Kidney epithelial cell (primary cell): ENCODE measurements around the gene MAPT. TPM values are rescaled to one million over a fixed set of nuclear protein-coding genes. Genes with fewer than 3 reads are reported as not detected.

Source experiments
- DNase-seq: peaks from one replicate; pipeline ENCODE4 v3.0.0-alpha.2; 2010; ENCODE audit warnings: low read depth
- H3K27me3 ChIP-seq: 2 replicates; pipeline ENCODE4 v1.6.0; 2011; ENCODE audit warnings: low read length; ENCODE audit not compliant: control insufficient read depth, insufficient read depth
- H3K36me3 ChIP-seq: 2 replicates; pipeline ENCODE4 v1.5.1; 2011; ENCODE audit warnings: low read length; ENCODE audit not compliant: control insufficient read depth, insufficient read depth
- H3K4me3 ChIP-seq: 2 replicates; pipeline ENCODE4 v1.5.1; 2011; ENCODE audit warnings: low read depth, mild to moderate bottlenecking, control low read depth, low read length
- total RNA-seq: library from RNA; depleted of rRNA; stranded (reverse); fragments of >200 nt; gene quantifications from 2 replicates; pipeline ENCODE4 v1.2.3, GENCODE V29; 2015
- TF ChIP-seq, protein P1 (sequence below): IDR thresholded peaks from 2 replicates; pipeline ENCODE4 v1.5.1; 2011; ENCODE audit warnings: mild to moderate bottlenecking, moderate library complexity, low read length, control low read depth, inconsistent platforms; ENCODE audit not compliant: insufficient read depth, poor library complexity, severe bottlenecking

MAPT gene
- total RNA-seq, 1 donor from 2014 or later: 0.25 TPM

DNA sequence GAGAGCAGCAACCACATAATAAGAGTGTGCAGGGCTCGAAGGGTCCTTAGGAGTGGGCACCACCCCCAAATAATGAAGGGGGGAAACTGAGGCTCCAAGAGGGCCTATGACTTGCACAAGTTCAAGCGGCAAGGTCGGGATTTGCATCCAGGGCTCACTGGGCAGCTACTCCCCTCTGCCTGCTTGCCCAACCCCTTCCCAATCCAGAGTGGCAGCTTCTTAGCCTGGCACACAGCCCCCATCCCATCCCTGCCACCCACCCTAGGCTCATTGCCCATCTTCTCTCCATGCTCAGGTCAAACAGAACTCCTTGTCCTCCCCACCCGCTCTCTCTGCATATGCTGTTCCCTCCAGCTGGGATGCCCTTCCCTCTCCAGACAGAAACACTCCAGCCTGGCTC, 47.3 kb upstream of the MAPT start:
- Histone ChIP-seq H3K27me3 (peaks cover 15% of the 10 kb centered on the region), H3K4me3 (no peak overlapping the region), H3K36me3 (no peaks in the 10 kb centered on the region)
- TF ChIP-seq, protein P1, sequence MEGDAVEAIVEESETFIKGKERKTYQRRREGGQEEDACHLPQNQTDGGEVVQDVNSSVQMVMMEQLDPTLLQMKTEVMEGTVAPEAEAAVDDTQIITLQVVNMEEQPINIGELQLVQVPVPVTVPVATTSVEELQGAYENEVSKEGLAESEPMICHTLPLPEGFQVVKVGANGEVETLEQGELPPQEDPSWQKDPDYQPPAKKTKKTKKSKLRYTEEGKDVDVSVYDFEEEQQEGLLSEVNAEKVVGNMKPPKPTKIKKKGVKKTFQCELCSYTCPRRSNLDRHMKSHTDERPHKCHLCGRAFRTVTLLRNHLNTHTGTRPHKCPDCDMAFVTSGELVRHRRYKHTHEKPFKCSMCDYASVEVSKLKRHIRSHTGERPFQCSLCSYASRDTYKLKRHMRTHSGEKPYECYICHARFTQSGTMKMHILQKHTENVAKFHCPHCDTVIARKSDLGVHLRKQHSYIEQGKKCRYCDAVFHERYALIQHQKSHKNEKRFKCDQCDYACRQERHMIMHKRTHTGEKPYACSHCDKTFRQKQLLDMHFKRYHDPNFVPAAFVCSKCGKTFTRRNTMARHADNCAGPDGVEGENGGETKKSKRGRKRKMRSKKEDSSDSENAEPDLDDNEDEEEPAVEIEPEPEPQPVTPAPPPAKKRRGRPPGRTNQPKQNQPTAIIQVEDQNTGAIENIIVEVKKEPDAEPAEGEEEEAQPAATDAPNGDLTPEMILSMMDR: no peak
- no peak for DNase-seq

DNA sequence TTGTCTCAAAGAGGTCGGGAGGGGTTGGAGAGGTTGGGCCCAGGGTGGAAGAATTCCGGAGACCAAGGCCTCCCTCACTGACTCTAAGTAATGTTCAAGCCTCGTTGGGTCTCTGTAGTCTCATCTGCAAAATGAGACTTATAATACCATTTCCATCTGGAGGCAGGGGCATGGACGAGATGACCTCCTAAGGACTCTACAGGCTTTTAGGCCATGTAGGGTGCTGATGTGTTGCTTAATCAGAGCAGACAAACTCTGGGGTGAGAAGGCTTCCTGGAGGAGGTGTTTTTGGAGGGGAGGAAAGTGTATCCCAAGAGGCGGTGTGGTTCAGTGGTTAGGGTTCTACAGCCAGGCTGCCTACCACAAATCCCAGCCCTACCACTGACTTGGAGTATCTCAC, 46.6 kb upstream of the MAPT start:
- TF ChIP-seq, protein P1: no peak
- Histone ChIP-seq H3K36me3 (no peaks in the 10 kb centered on the region), H3K27me3 (peaks cover 15% of the 10 kb centered on the region), H3K4me3 (no peak overlapping the region)
- DNase-seq: no peak

DNA sequence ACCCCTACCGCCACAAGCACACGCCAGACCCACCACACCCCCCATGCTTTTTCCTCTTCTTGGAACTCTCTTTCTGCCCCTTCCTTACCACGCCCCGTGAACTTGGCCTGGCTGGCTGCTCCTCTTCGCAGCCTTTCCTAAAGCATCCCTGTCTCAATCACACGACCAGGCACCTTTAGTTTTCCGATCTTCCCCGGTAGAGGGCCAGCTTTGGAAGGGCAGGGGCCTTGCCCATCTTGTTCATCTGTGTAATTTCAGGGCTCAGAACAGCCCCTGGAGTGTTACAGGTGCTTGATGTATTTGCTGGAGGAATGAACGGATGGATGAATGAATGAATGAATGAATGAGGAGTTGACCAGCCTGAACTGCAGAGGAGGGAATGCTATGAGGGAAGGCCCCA, 45.9 kb upstream of the MAPT start:
- Histone ChIP-seq H3K36me3 (no peaks in the 10 kb centered on the region), H3K27me3 (peaks cover 17% of the 10 kb centered on the region), H3K4me3 (no peak overlapping the region)
- DNase-seq: no peak
- TF ChIP-seq, protein P1: no peak

DNA sequence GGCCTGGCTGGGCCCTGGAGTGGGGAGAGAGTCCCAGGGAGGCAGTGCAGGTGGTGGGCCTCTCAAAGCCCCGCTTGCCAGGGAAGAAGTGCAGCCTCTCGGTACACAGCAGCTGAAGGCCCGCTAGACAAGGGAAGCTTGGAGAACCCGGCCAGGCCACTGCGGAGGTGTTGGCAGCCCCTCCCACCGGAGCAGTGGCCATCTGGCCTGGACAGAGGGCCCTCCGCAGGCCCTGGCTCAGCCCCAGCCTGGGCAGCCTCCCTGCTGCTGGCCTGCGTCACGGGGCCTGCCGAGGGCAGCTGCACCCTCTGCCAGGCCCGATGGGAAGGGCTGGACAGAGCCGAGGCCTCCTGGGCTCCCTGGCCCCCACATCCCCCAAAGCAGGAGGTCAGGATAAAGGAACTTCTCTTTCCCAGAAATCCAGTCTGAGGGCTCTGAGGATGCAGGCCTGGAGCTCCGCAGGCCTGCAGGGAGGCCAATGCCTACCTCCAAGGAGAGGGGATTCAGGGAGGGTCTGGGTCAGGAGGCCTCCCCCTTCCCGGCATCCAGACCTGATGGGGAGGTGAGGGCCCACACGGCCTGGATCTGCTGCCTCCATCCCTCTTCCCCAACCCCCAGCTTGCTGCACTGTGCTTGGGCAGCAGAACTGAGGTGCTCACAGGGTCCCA, 45.4 kb upstream of the MAPT start:
- H3K4me3 ChIP-seq: no peak overlapping the region
- peaks cover 17% of the 10 kb centered on the region for H3K27me3 ChIP-seq
- DNase-seq: no peak
- H3K36me3 ChIP-seq: no peaks in the 10 kb centered on the region
- TF ChIP-seq, protein P1: no peak

DNA sequence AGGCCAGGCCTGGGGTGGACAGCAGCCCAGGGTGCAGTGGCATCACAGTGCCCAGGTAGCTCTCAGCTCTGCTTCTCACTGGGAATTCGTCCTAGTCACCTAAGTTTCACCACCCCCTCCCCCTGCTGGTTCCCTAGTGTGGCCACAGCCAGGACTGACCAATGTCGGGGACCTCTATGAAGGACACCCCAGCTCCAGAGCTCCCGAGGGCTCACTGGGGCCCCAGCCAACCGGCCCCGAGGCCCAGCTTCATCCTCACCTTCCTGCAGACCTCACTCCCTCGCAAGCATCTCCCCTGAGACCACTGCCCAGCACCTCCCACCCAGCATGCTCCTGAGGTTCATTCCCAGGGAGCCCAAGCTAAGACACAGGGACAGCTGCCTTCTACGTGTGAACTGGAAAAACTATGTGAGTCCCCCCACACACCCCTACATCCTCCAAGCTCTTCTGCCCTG, 44.8 kb upstream of the MAPT start:
- peaks cover 17% of the 10 kb centered on the region for H3K27me3 ChIP-seq
- H3K36me3 ChIP-seq: no peaks in the 10 kb centered on the region
- H3K4me3 ChIP-seq: no peak overlapping the region
- TF ChIP-seq, protein P1: no peak
- DNase-seq: no peak

DNA sequence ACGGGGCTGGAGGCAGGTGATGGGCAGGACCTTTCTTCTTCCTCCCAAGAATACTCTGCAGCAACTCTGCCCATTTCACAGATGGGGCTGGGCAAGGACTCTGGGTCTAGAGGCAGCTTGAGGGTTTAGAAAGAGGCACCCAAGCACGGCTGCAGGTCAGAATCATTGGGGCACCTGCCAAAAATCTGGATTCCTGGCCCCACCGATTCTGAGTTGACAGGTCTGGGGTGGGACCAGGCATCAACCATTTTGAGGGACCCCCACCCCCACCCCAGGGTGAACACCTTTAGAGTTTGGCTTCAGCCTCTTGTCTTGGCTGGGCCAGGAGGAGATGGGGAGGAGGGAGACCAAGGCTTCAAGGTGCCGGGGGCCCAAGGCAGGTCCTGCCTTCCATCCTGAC, 44.3 kb upstream of the MAPT start:
- TF ChIP-seq, protein P1: no peak
- Histone ChIP-seq H3K4me3 (no peak overlapping the region), H3K27me3 (peaks cover 17% of the 10 kb centered on the region), H3K36me3 (no peaks in the 10 kb centered on the region)
- DNase-seq: no peak
